Hepatocyte (in vitro differentiated cells): ENCODE measurements around the gene BARX1. TPM values are rescaled to one million over a fixed set of nuclear protein-coding genes. Genes with fewer than 3 reads are reported as not detected.

Source experiments
- DNase-seq: peaks from one replicate; pipeline ENCODE4 v3.0.0-alpha.2; 2016; ENCODE audit warnings: low spot score
- H2AFZ ChIP-seq: fragments of 200-600 bp; sonication (generic); 2 replicates; pipeline ENCODE4 v1.6.0; 2016; ENCODE audit warnings: antibody characterized with exemption, mild to moderate bottlenecking
- H3K27ac ChIP-seq: fragments of 200-600 bp; sonication (generic); 2 replicates; pipeline ENCODE4 v1.5.1; 2016; ENCODE audit warnings: mild to moderate bottlenecking
- H3K27me3 ChIP-seq: fragments of 200-600 bp; sonication (generic); 2 replicates; pipeline ENCODE4 v1.6.1; 2016
- H3K36me3 ChIP-seq: fragments of 200-600 bp; sonication (generic); replicated peaks from 2 replicates; pipeline ENCODE4 v1.5.1; 2016; ENCODE audit warnings: low read depth; ENCODE audit not compliant: insufficient read depth
- H3K4me1 ChIP-seq: fragments of 200-600 bp; sonication (generic); 2 replicates; pipeline ENCODE4 v1.5.1; 2016; ENCODE audit warnings: mild to moderate bottlenecking, moderate library complexity; ENCODE audit not compliant: insufficient read depth
- H3K4me2 ChIP-seq: fragments of 200-600 bp; sonication (generic); 2 replicates; pipeline ENCODE4 v1.6.0; 2016
- H3K4me3 ChIP-seq: fragments of 200-600 bp; sonication (generic); 2 replicates; pipeline ENCODE4 v1.5.1; 2016; ENCODE audit warnings: mild to moderate bottlenecking
- H3K79me2 ChIP-seq: fragments of 200-600 bp; sonication (generic); 2 replicates; pipeline ENCODE4 v1.6.0; 2017; ENCODE audit warnings: mild to moderate bottlenecking
- H3K9me2 ChIP-seq: fragments of 200-600 bp; sonication (generic); replicated peaks from 2 replicates; pipeline ENCODE4 v1.6.0; 2017; ENCODE audit warnings: mild to moderate bottlenecking; ENCODE audit not compliant: insufficient read depth
- H3K9me3 ChIP-seq: fragments of 200-600 bp; sonication (generic); 2 replicates; pipeline ENCODE4 v1.5.1; 2016; ENCODE audit warnings: low read depth, mild to moderate bottlenecking
- H4K20me1 ChIP-seq: fragments of 200-600 bp; sonication (generic); 2 replicates; pipeline ENCODE4 v1.6.0; 2016; ENCODE audit warnings: mild to moderate bottlenecking; ENCODE audit not compliant: insufficient read depth, poor library complexity, severe bottlenecking
- CTCF ChIP-seq: fragments of 200-600 bp; sonication (generic); IDR thresholded peaks from 2 replicates; pipeline ENCODE4 v1.5.1; 2016; ENCODE audit warnings: antibody characterized with exemption, mild to moderate bottlenecking; ENCODE audit not compliant: poor library complexity
- EZH2 ChIP-seq: fragments of 200-600 bp; sonication (generic); IDR thresholded peaks from 2 replicates; pipeline ENCODE4 v1.6.1; 2016; ENCODE audit warnings: antibody characterized with exemption, mild to moderate bottlenecking, borderline replicate concordance
- EZH2phosphoT487 ChIP-seq: fragments of 200-600 bp; sonication (generic); IDR thresholded peaks from one replicate; pipeline ENCODE4 v1.6.1; 2018; ENCODE audit warnings: antibody characterized with exemption, mild to moderate bottlenecking, low read depth, moderate library complexity; ENCODE audit not compliant: unreplicated experiment, severe bottlenecking
- WGBS: methylation state at CpG from one replicate; pipeline ENCODE4 v1.1.6; 2016; ENCODE audit warnings: low lambda C conversion rate; ENCODE audit errors: missing lambda C conversion rate; 5-methylcytosine and 5-hydroxymethylcytosine counted together
- polyA plus RNA-seq: library from polyadenylated mRNA; unstranded; fragments of >200 nt; fragmentation: Nextera tagmentation; extraction: Ambion mirVana; gene quantifications from 2 replicates; pipeline ENCODE4 v1.2.1, GENCODE V29; 2016
- total RNA-seq: library from RNA; depleted of rRNA; stranded (reverse); fragments of >200 nt; gene quantifications from 2 replicates; pipeline ENCODE4 v1.2.3, GENCODE V29; 2014

The BARX1 gene
- total and polyA plus RNA-seq, 2 experiments from 2014 or later: 0.47 to 0.50 TPM

GRCh38 chr9:93962017-93962416, 6.9 kb upstream of the BARX1 start:
- H3K27me3 ChIP-seq: peaks cover 52% of the 10 kb centered on the region

GRCh38 chr9:93960971-93961841, 6.1 kb upstream of the BARX1 start:
- WGBS: 29% methylated on average over 11 of the region's 11 CpGs
- peaks cover 61% of the 10 kb centered on the region for H3K27me3 ChIP-seq
- peak overlapping the region; percentile 66 for H3K4me2 ChIP-seq

More at GRCh38 chr9:93962017-93962416, 6.9 kb upstream of the BARX1 start:
- 80% methylated on average over 1 of the region's 1 CpG for WGBS
- no peaks in the 10 kb centered on the region for H4K20me1 ChIP-seq
- H3K9me3 ChIP-seq: no peaks in the 10 kb centered on the region
- H3K4me2 ChIP-seq: no peak overlapping the region
- H2AFZ ChIP-seq: no peak overlapping the region
- TF ChIP-seq CTCF (no peak), EZH2 (no peak), EZH2phosphoT487 (no peak)
- no peaks in the 10 kb centered on the region for H3K9me2 ChIP-seq
- DNase-seq: no peak
- no peak overlapping the region for H3K4me3 ChIP-seq
- H3K27ac ChIP-seq: no peak overlapping the region
- H3K4me1 ChIP-seq: peaks cover 13% of the 10 kb centered on the region
- H3K79me2 ChIP-seq: no peaks in the 10 kb centered on the region
- H3K36me3 ChIP-seq: no peaks in the 10 kb centered on the region

GRCh38 chr9:93960221-93960970, 5.2 kb upstream of the BARX1 start:
- Histone ChIP-seq H2AFZ (peak overlapping the region; percentile 7), H3K9me2 (no peaks in the 10 kb centered on the region), H3K4me3 (no peak overlapping the region), H3K27me3 (peaks cover 69% of the 10 kb centered on the region), H3K79me2 (no peaks in the 10 kb centered on the region), H3K4me2 (peak overlapping the region; percentile 66), H3K36me3 (no peaks in the 10 kb centered on the region), H4K20me1 (no peaks in the 10 kb centered on the region), H3K4me1 (peaks cover 13% of the 10 kb centered on the region), H3K27ac (no peak overlapping the region), H3K9me3 (no peaks in the 10 kb centered on the region)
- 9% methylated on average over 56 of the region's 63 CpGs for WGBS
- peak; percentile 51 for DNase-seq
- peak; percentile 60 for TF ChIP-seq EZH2phosphoT487
- peak; percentile 96 for TF ChIP-seq EZH2
- no peak for TF ChIP-seq CTCF

More at GRCh38 chr9:93960971-93961841, 6.1 kb upstream of the BARX1 start:
- no peaks in the 10 kb centered on the region for H4K20me1 ChIP-seq
- H3K79me2 ChIP-seq: no peaks in the 10 kb centered on the region
- peaks cover 13% of the 10 kb centered on the region for H3K4me1 ChIP-seq
- H3K9me3 ChIP-seq: no peaks in the 10 kb centered on the region
- H3K36me3 ChIP-seq: no peaks in the 10 kb centered on the region
- no peak overlapping the region for H3K4me3 ChIP-seq
- no peak for DNase-seq
- H3K9me2 ChIP-seq: no peaks in the 10 kb centered on the region
- peak; percentile 21 for TF ChIP-seq EZH2
- no peak for TF ChIP-seq EZH2phosphoT487
- H3K27ac ChIP-seq: no peak overlapping the region
- H2AFZ ChIP-seq: no peak overlapping the region

GRCh38 chr9:93959739-93960154, 4.6 kb upstream of the BARX1 start:
- Histone ChIP-seq H3K27ac (no peak overlapping the region), H3K4me2 (peak overlapping the region; percentile 76), H3K9me3 (no peaks in the 10 kb centered on the region), H3K9me2 (no peaks in the 10 kb centered on the region), H3K4me1 (peaks cover 13% of the 10 kb centered on the region), H3K79me2 (no peaks in the 10 kb centered on the region), H3K27me3 (peaks cover 70% of the 10 kb centered on the region), H3K4me3 (no peak overlapping the region), H2AFZ (no peak overlapping the region), H4K20me1 (no peaks in the 10 kb centered on the region), H3K36me3 (no peaks in the 10 kb centered on the region)
- TF ChIP-seq EZH2phosphoT487: peak; percentile 37
- no peak for TF ChIP-seq CTCF
- no peak for TF ChIP-seq EZH2
- WGBS: 16% methylated on average over 10 of the region's 10 CpGs
- DNase-seq: no peak
